ES-I3 (cell line): Measurements from ENCODE around the gene DNAJC15.
A peak's percentile ranks its signal among the peaks of the same experiment; 100 is the strongest.
"Not testable (repeated sequence)": the region's sequence is repeated elsewhere in the genome, so short reads cannot be mapped to it uniquely, and the experiment has no call there.

Source experiments
- H3K36me3 ChIP-seq: 2 replicates; pipeline ENCODE4 v1.6.1; 2013; ENCODE audit warnings: mild to moderate bottlenecking, low read length, control low read depth, moderate library complexity; ENCODE audit not compliant: insufficient read depth
- H3K4me1 ChIP-seq: 2 replicates; pipeline ENCODE4 v1.6.1; 2013; ENCODE audit warnings: mild to moderate bottlenecking, control low read depth, low read length; ENCODE audit not compliant: insufficient read depth
- H3K9ac ChIP-seq: 2 replicates; pipeline ENCODE4 v1.6.1; 2013; ENCODE audit warnings: low read depth, mild to moderate bottlenecking, low read length, moderate library complexity
- H3K9me3 ChIP-seq: 2 replicates; pipeline ENCODE4 v1.6.1; 2013; ENCODE audit warnings: mild to moderate bottlenecking, low read length, moderate library complexity; ENCODE audit not compliant: control insufficient read depth, insufficient read depth

DNAJC15 gene

DNA sequence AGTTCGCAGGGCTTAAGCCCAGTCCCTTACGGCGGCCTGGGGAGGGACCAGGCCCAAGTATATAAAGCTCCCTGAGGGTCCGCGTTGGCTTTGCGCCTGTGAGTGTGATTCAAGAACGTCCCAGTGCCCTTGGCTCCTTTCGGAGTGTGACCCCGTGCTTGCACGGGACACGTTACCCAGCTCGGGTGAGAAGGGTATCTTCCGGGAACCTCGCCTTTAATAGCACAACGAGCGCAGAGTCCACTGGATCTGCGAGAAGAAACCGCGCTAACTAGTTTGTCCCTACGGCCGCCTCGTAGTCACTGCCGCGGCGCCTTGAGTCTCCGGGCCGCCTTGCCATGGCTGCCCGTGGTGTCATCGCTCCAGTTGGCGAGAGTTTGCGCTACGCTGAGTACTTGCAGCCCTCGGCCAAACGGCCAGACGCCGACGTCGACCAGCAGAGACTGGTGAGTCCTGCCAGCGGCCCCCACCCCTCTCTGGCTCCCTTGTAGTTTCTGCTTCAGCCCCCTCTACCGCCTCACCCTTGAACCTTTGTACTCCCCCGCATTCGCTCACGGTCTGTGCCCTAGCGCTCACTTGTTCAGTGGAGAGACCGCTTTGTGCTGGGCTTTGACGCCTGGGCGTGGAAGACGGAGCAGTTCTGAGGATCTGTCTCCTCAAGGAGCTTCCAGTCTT, at the start of gene DNAJC15:
DNAJC15 (plus strand) TSS at position 298 of the 675 bp plus-strand sequence; CDS start at position 339, 41 bp downstream.
- H3K4me1 ChIP-seq: peaks cover 7% of the 10 kb centered on the region; the same call in 1 of the 2 replicates
- peak within 1 kb of the TSS; percentile 75 for H3K9ac ChIP-seq
- H3K36me3 ChIP-seq: no peaks in the 10 kb centered on the region
- no peaks in the 10 kb centered on the region for H3K9me3 ChIP-seq

DNA sequence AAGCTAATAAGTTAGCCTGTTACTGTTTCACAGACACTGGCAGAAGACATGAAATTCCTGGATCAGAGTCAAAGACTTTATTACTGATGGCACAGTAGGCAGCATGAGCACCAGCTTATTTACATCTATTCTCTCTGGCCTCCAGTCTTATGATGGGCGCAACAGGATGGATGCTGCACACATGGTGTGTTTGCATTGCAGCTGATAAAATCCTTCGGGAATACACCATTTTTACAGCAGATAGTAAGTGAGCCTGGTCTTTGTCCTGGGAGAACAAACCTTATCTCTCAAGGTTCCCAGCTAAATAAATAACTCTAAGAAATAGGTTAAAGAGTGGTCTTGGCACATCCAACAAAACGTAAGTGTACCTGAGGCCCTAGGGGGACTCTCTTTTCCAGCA, 47.3 kb upstream of the DNAJC15 start:
- Histone ChIP-seq H3K9me3 (no peaks in the 10 kb centered on the region), H3K4me1 (no peaks in the 10 kb centered on the region), H3K9ac (no peak overlapping the region), H3K36me3 (no peaks in the 10 kb centered on the region)

GRCh38 chr13:42977219-42977659, 46.1 kb upstream of the DNAJC15 start:
- H3K9me3 ChIP-seq: no peaks in the 10 kb centered on the region
- H3K4me1 ChIP-seq: 0 out of 2 replicates have a peak, but pooled peaks cover 4% of the 10 kb centered on the region
- H3K36me3 ChIP-seq: no peaks in the 10 kb centered on the region
- no peak overlapping the region for H3K9ac ChIP-seq

DNA sequence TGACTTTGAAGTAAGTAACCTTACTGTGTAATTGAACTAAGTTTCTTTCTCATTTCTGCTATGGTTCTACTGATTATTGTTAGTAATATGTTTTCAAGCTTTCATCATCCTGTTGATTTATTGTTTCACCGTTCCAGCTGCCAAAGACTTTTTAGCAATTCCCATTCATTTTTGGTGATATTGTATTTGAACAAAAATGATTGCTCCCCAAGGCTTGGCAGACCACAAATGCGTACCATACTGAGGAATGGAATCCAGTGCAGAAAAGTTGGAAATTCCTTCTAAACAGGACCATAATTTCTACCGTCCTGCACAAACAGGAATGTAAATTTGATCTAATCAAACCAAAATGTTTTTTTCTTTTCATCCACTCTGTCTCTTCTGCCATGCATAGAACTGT, 42.1 kb upstream of the DNAJC15 start:
- Histone ChIP-seq H3K9me3 (no peaks in the 10 kb centered on the region), H3K36me3 (no peaks in the 10 kb centered on the region), H3K9ac (no peak overlapping the region), H3K4me1 (peaks cover 13% of the 10 kb centered on the region)

- no peaks in the 10 kb centered on the region for H3K9me3 ChIP-seq
Measured at GRCh38 chr13:42981853-42982252, 41.5 kb upstream of the DNAJC15 start.

DNA sequence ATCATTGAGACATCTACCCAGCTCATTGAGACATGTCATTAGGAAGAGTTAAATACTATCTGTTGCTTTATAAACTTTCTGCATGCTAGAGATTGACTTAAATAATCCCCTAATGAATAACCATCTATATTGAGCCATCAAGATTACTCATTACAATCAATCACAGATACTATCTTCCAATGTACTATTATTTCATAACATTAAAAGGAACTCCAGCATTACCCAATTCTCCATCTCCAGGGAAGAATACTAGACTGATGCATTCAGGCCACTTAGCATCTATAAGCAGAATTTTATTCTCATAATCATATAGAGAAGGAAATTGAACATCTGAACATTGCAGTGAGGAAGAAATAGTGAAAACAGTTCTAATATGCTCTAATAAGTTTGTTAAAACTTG, 39.4 kb upstream of the DNAJC15 start:
- Histone ChIP-seq H3K36me3 (no peaks in the 10 kb centered on the region), H3K9ac (no peak overlapping the region), H3K9me3 (no peaks in the 10 kb centered on the region), H3K4me1 (peaks cover 13% of the 10 kb centered on the region)

More at GRCh38 chr13:42981853-42982252, 41.5 kb upstream of the DNAJC15 start:
- peaks cover 13% of the 10 kb centered on the region for H3K4me1 ChIP-seq
- no peak overlapping the region for H3K9ac ChIP-seq
- no peaks in the 10 kb centered on the region for H3K36me3 ChIP-seq

GRCh38 chr13:42984691-42985090, 38.7 kb upstream of the DNAJC15 start:
- H3K9ac ChIP-seq: no peak overlapping the region
- peaks cover 13% of the 10 kb centered on the region for H3K4me1 ChIP-seq
- H3K9me3 ChIP-seq: no peaks in the 10 kb centered on the region
- H3K36me3 ChIP-seq: no peaks in the 10 kb centered on the region

- H3K9me3 ChIP-seq: no peaks in the 10 kb centered on the region
- no peak overlapping the region for H3K9ac ChIP-seq
- H3K36me3 ChIP-seq: no peaks in the 10 kb centered on the region
- peaks cover 13% of the 10 kb centered on the region for H3K4me1 ChIP-seq
Measured at GRCh38 chr13:42985312-42986175, 37.8 kb upstream of the DNAJC15 start.

- Histone ChIP-seq H3K9me3 (no peaks in the 10 kb centered on the region), H3K36me3 (no peaks in the 10 kb centered on the region), H3K9ac (no peak overlapping the region), H3K4me1 (peaks cover 13% of the 10 kb centered on the region)
Measured at GRCh38 chr13:42986176-42986574, 37.2 kb upstream of the DNAJC15 start.

DNA sequence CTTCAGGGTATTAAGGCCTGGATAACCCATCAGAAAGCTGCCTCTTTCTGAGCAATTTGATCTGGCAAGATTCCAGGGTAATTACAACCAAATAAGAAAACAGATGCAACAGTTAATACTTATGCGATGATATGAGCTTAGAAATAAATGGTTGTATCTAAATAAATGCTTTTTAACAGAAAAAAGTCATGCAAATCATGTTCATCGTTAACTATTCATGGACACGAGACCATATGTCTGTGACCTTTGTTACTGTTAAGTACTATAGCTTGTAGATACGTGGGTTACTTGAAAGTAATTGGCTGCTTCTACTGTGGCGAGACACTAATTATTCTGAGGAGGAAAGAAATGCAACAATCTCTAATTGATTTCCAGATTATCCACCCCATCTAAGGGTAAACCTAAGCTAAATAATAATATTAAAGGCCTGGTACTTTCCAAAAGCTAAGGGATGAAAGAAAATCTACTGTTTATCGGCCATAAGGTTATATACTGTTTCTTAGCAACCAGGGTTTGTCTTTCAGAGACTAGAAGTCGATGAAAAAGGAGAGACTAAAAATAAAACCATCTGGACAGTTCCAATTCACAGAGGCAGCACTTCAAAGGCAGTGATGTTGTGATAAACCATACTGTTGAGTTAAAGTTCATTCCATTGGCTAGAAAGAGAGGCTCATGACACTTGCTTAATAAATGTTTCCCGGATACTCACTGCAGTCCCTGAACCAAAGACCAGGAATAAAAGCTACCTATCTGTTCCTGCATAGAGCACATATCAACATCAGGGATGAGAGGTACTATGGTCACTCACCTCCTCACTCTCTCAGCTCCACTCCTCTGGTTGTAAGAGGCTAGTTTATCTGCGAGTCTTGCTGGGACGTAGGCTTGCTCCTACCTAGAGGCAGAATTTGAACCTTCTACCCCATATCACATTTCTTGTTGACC, 32.8 kb upstream of the DNAJC15 start:
- H3K4me1 ChIP-seq: peaks cover 6% of the 10 kb centered on the region
- no peak overlapping the region; the same call in 1 of the 2 replicates for H3K9ac ChIP-seq
- H3K36me3 ChIP-seq: no peaks in the 10 kb centered on the region
- H3K9me3 ChIP-seq: no peaks in the 10 kb centered on the region

GRCh38 chr13:42991233-42991897, 32.0 kb upstream of the DNAJC15 start:
- H3K36me3 ChIP-seq, H3K4me1 ChIP-seq, H3K9me3 ChIP-seq: not testable (repeated sequence)
- H3K9ac ChIP-seq: peak overlapping the region; percentile 47; the same call in 1 of the 2 replicates

GRCh38 chr13:42991898-42992763, 31.3 kb upstream of the DNAJC15 start, which contains the start of gene EPSTI1:
EPSTI1 (minus strand) TSS chr13:42992241; CDS start chr13:42992165, 76 bp downstream.
- Histone ChIP-seq H3K36me3 (no peaks in the 10 kb centered on the region), H3K4me1 (no peaks in the 10 kb centered on the region), H3K9me3 (no peaks in the 10 kb centered on the region), H3K9ac (peak within 1 kb of the TSS; percentile 47)

DNA sequence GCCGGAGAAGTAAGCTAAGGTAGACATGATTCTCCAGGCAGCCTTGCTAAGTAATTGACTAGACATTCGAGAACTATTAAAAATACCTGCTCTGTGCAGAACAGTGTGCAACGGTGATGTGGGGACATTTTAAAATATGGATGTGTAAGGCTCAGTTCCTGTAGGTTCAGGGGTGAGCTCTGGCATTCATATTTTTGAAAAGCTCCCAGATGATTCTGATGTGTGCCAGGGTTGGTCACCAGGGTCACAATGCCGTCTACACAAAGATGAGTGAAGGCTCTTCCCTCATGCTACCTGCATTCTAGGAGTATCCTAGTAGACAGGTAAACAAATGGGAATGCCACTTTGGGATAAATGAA, 30.6 kb upstream of the DNAJC15 start:
- no peaks in the 10 kb centered on the region for H3K9me3 ChIP-seq
- peak overlapping the region; percentile 47; the same call in 1 of the 2 replicates for H3K9ac ChIP-seq
- no peaks in the 10 kb centered on the region for H3K36me3 ChIP-seq
- no peaks in the 10 kb centered on the region for H3K4me1 ChIP-seq
